ENCODE results near the gene TLE1. TPM values are rescaled to one million over a fixed set of nuclear protein-coding genes. Genes with fewer than 3 reads are reported as not detected.
A peak's percentile ranks its signal among the peaks of the same experiment; 100 is the strongest.

Gene TLE1
- total and polyA plus RNA-seq, 8 donors, result 23.7 to 136 (median 58.7) TPM

DNA sequence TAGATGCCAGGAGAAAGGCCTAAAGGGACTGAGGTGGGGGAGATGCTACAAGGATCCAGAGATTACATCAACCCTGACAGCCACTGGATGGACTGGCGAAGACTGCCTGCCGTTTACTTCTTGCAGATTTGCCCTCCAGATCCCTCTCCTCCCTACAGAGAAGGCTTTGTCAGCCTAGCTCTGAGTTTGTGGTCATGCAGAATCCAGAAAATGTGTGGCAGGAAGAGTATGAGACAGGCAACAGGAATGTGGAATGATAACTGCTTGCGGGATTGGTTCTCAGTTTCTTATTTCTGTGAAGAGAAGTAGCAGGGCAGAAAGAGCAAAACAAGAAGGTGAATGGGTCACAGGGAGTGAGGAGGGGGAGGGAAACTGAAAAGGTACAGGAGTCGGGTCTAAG, 129.6 kb downstream of the TLE1 start:
- TF ChIP-seq, protein P1, sequence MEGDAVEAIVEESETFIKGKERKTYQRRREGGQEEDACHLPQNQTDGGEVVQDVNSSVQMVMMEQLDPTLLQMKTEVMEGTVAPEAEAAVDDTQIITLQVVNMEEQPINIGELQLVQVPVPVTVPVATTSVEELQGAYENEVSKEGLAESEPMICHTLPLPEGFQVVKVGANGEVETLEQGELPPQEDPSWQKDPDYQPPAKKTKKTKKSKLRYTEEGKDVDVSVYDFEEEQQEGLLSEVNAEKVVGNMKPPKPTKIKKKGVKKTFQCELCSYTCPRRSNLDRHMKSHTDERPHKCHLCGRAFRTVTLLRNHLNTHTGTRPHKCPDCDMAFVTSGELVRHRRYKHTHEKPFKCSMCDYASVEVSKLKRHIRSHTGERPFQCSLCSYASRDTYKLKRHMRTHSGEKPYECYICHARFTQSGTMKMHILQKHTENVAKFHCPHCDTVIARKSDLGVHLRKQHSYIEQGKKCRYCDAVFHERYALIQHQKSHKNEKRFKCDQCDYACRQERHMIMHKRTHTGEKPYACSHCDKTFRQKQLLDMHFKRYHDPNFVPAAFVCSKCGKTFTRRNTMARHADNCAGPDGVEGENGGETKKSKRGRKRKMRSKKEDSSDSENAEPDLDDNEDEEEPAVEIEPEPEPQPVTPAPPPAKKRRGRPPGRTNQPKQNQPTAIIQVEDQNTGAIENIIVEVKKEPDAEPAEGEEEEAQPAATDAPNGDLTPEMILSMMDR (IDR thresholded peaks at IDR 0.05), result no peak
- TF ChIP-seq POLR2A (IDR thresholded peaks at IDR 0.05) (no peak), POLR2AphosphoS5 (IDR thresholded peaks at IDR 0.05) (no peak)
- no peaks in the 10 kb centered on the region for H3K27me3 ChIP-seq
- no peaks in the 10 kb centered on the region for H3K36me3 ChIP-seq
- no peak overlapping the region for H3K4me3 ChIP-seq
- intact Hi-C loops (cut with DNase I; ENCODE audit: low total_unique reads), result no loop called here
- no peaks in the 10 kb centered on the region for H3K9me3 ChIP-seq
- no peak for DNase-seq
- H3K4me1 ChIP-seq, result peaks cover 17 to 28% (median 19%) of the 10 kb centered on the region in 4 donors
- 58 to 72% (median 69%) methylated on average over 4 of the region's 4 CpGs for WGBS, 5 donors
- H3K27ac ChIP-seq, result no peak overlapping the region

DNA sequence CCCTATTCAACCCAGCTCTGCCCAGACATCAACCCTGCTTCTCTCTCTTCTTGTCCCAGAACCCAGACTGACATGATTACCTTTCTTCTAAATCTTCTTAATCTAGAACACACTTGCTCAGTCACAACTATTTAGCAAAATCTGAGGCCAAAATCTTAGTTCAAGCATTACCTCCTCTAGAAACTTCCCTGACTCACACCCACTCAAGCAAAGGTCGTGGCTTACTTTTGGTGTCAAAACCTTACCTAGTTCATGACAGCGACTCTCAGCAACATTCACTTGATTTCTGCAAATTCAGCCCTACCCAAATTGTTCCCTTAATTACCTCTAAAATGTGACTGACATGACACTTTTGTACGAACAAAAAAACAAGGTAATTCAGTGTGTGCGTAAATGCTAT, 130.2 kb downstream of the TLE1 start:
- 91 to 97% (median 95%) methylated on average over 4 of the region's 4 CpGs for WGBS, 5 donors
- peaks cover 17 to 28% (median 19%) of the 10 kb centered on the region in 4 donors for H3K4me1 ChIP-seq
- no peaks in the 10 kb centered on the region for H3K27me3 ChIP-seq
- TF ChIP-seq POLR2AphosphoS5 (IDR thresholded peaks at IDR 0.05), result no peak
- no peak for TF ChIP-seq POLR2A (IDR thresholded peaks at IDR 0.05)
- no peak for TF ChIP-seq EP300 (IDR thresholded peaks at IDR 0.05)
- TF ChIP-seq, protein P1 (IDR thresholded peaks at IDR 0.05), result no peak
- no peaks in the 10 kb centered on the region for H3K36me3 ChIP-seq
- H3K4me3 ChIP-seq, result no peak overlapping the region
- H3K9me3 ChIP-seq, result no peaks in the 10 kb centered on the region
- no peak for DNase-seq
- intact Hi-C loops (cut with DNase I; ENCODE audit: low total_unique reads), result no loop called here
- H3K27ac ChIP-seq, result peak overlapping the region in 3 of 5 donors; percentile 66 to 76 (median 72)

DNA sequence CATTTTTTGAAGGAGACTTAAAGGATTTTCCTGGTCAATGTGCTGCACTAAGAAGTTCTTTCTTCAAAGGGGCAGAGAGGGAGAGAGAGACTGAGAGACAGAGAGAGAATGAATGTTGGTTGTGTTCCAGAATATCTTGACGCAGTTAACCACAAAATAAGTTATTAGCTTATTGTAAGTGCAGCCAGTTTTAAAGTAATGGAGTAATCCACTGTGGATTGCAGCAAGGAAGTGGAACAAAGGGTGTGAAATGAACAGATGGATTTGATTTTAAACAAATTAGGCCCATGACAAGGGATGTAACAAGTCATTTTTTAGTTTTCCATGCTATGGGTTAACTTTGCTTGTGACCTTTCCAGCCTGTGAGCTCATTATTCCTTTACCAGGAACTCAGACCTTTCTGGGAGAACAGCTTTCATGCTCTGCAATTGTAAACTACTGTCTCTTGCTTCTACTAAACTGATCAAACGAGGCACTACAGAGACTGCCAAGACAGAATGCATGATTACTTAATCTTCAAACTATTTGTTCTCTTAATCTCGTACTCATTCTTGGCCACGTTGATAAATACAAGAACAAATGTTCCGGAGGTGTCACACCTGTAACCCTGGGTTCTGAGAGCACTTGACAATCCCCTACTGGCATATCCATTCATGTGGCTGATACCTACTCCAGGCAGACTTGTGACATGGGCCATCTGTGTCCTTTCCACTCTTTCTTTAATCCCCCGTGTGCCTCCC, 131.1 kb downstream of the TLE1 start:
- peak; percentile 33 to 76 for DNase-seq
- TF ChIP-seq, protein P1 (IDR thresholded peaks at IDR 0.05), result no peak
- TF ChIP-seq POLR2AphosphoS5 (IDR thresholded peaks at IDR 0.05) (peak; percentile 19 to 75 (median 71)), POLR2A (IDR thresholded peaks at IDR 0.05) (no peak)
- H3K4me1 ChIP-seq, result peaks cover 17 to 28% (median 19%) of the 10 kb centered on the region in 4 donors
- H3K27me3 ChIP-seq, result no peaks in the 10 kb centered on the region
- no peaks in the 10 kb centered on the region for H3K9me3 ChIP-seq
- WGBS, 5 donors, result 14 to 27% (median 21%) methylated on average over 6 of the region's 6 CpGs
- no peaks in the 10 kb centered on the region for H3K36me3 ChIP-seq
- peak overlapping the region; percentile 22 to 76 (median 66) for H3K27ac ChIP-seq
- intact Hi-C loops (cut with DNase I; ENCODE audit: low total_unique reads), result no loop called here
- no peak overlapping the region for H3K4me3 ChIP-seq

DNA sequence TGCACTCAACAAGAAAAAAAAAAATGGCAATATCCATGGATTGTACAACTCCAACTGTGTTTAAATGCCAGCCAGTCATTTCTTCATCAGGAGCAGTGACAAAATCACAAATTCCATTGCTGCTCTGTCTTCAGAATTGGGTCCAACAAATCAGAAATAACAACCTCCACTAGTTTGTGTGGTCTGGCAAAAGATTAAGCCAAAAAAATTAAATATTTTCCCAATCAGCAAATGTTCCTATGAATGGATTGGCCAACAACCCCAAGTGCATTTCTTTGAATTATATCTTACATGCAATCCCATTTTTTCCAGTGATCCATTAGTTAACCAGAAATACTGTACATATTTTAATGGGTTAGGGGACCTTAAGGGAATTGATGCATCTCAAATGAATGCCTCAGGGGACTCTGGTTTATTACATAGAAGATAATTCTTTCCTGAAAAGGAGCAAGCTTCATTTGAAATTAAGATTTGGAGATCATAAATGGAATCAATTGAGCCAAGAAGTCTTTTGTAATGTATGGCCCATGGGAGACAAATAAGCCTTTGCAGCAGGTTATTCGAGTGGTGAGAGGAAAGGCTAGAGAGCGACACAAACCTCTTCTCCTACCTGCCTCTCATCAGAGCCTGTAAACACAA, 131.8 kb downstream of the TLE1 start:
- WGBS, 5 donors, result 34 to 57% (median 47%) methylated on average over 2 of the region's 2 CpGs
- intact Hi-C loops (cut with DNase I; ENCODE audit: low total_unique reads), result no loop called here
- H3K9me3 ChIP-seq, result no peaks in the 10 kb centered on the region
- TF ChIP-seq POLR2A (IDR thresholded peaks at IDR 0.05) (no peak), POLR2AphosphoS5 (IDR thresholded peaks at IDR 0.05) (no peak)
- TF ChIP-seq, protein P1 (IDR thresholded peaks at IDR 0.05), result no peak
- H3K4me3 ChIP-seq, result no peak overlapping the region
- no peaks in the 10 kb centered on the region for H3K27me3 ChIP-seq
- H3K4me1 ChIP-seq, result peaks cover 17 to 33% (median 21%) of the 10 kb centered on the region in 4 donors
- H3K27ac ChIP-seq, result peak overlapping the region in 4 of 5 donors; percentile 36 to 76 (median 69)
- no peaks in the 10 kb centered on the region for H3K36me3 ChIP-seq
- DNase-seq, result no peak

Measured in stomach (tissue), 9 donors.